Left cardiac atrium (tissue), 4 donors: ENCODE measurements around the gene COPB2. TPM values are rescaled to one million over a fixed set of nuclear protein-coding genes. Genes with fewer than 3 reads are reported as not detected.
"Not testable (repeated sequence)": the region's sequence is repeated elsewhere in the genome, so short reads cannot be mapped to it uniquely, and the experiment has no call there.

ENCODE experiments used
- ATAC-seq, 2 donors: fragments of 200-7000 bp; cut with Tn5 transposase; one replicate each; pipeline ENCODE4 v1.9.1; 2020; ENCODE audit warnings: mild to moderate bottlenecking in 2 of 2, moderate library complexity in 2 of 2
- DNase-seq: peaks from one replicate; pipeline ENCODE4 v3.0.0-alpha.2; 2020
- intact Hi-C, 2 donors: fragments of 100-400 bp; cut with DNase I; formaldehyde crosslinking; loops; one replicate each; pipeline versions ENCODE4 v1.14.1 to v1.15.1; 2022 to 2023
- total RNA-seq, 2 donors: library from RNA; stranded (reverse); fragmentation: NEBNext Ultra II Directional; extraction: Animal tissue kit (Norgen Biotek cat#: 25700); gene quantifications; one replicate each; pipeline ENCODE4 v1.2.1, GENCODE V29; 2021
- donor health status: DM: no; HTN: yes; CAD: no.
- donor health status: DM: no; HTN: yes; CAD: no; lungs with severe emphysema.
- donor health status: DM: yes; HTN: yes; CAD: no.
- donor health status: Dilated cardiomyopathy.

COPB2 gene
- total RNA-seq, 2 donors from 2014 or later = 83.1 to 84.9 TPM

DNA sequence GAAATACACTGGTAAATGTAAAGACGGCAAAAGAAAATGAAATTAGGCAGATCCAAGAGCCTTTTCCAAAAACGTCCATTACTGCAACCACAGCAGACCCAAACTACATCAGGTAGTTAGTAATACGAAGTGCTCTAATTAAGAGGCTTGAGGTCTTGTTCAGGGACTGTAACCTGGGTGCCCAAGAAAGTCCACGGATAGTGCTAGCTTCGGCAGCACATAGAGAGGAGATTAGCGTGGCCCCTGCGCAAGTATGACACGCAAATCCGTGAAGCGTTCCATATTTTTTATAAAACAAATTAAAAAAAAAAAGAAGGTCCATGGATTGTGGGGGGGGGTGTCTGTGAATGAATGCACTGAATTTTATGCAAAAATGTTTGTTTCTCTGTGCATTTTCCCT lies 1.4 kb downstream of the COPB2 start:
- DNase-seq = no peak
- ATAC-seq = no peak
- intact Hi-C loops = no loop called here

DNA sequence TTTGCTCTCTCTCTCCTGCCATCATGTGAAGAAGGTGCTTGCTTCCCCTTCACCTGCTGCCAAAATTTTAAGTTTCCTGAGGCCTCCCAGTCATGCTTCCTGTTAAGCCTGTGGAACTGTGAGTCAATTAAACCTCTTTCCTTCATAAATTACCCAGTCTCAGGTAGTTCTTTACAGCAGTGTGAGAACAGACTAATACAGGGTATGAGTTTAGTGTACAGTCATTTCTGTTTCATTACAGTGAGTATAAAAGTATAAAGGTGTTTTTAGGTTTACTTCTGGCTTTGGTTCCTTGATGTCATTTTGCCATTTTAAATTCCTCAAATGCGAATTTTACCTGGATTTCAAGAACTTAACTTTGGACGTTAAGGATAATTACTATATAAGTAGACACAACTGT lies 7.2 kb downstream of the COPB2 start:
- ATAC-seq = not testable (repeated sequence)
- intact Hi-C loops = loop anchor here in 1 of 2 donors (5.0 kb wide), 1 partner anchor 35 kb away; no protein-coding TSS in a partner anchor

DNA sequence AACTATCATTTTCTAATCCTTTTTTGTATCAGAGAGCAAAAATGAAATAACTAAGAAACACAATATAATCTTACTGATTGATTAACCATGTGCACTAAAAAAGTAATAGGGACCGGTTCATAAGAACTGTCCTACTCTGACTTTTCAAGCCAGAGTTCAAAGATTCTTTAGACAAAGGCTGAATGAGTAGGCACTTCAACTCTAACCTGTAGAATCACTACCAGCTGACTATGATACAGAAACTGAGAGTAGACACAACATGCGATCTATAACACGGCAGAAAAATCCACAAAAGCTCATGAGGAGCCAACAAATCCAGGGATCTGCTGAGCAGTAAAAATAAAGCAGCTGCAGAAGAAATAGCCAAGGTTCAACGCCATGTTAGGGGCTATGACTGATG lies 8.9 kb downstream of the COPB2 start:
- DNase-seq (no peak), ATAC-seq (no peak)
- intact Hi-C loops = loop anchor here in 1 of 2 donors (5.0 kb wide), 1 partner anchor 33 kb away; no protein-coding TSS in a partner anchor

More for the DNA sequence above, 7.2 kb downstream of the COPB2 start:
- not testable (repeated sequence) for DNase-seq

DNA sequence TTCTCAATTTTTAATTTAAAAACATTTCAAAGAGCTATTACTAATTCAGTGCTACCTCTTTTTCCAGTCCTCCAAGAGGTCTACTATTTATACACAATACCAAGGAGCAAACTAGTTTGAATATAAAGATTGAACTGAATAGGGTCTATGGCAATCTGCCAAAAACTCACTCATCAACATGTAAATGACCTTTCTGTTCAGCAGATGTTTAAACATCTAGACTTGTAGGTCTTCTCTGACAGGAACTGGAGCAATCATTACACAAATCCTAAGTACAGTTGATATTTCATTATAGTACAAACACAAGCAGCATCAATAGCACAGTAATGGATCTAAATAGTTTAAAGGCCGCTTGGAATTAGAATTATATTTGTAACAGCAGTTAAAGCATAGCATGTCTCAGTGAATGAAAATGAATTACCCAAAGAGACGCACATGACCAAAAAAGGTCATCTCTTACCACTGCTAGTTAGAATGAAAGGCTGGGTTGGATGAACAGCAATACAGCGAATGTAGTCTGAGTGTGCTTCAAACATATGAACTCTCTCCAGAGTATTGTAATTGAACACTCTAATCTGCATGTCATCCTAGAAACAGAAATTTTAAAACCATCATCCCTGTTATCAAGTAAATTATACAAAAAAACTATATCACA lies 10.7 kb downstream of the COPB2 start:
- intact Hi-C loops = no loop called here
- DNase-seq = no peak
- ATAC-seq = no peak

DNA sequence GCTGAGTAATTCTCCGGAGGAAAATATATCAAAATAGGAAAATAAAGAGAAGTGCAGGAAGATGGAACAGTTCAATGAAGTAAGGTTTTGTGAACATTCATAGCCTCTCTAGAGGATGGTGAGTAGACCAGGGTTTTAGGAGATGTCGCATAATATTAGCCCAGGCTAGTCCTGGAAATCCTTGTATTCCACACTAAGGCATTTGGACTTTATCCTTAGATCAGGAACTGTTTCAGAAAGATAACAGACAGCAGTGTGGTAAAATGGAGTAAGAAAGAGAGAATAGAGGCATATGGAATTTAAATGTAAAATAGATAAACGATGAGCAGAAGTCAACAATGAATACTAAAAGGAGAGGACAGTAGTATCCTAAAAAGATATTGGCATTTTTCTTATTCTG lies 12.1 kb downstream of the COPB2 start:
- intact Hi-C loops = no loop called here

DNA sequence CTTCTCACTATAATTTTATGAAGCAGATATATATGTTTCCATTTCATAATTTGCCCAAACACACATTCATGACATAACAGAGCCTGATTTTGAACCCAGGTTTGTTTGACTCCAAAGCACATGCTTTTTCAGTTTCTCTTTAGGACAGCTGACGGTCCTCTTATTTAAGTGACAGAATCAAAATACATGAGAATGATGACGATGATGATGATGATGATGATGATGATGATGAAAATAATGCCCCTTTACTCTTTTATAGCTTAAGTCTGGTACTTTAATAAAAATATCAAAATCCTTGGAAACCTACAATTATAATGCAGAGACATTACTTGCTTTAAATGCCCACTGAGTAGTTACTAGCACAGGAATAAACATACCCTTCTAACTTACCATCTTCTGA lies 15.3 kb downstream of the COPB2 start:
- intact Hi-C loops = no loop called here
- DNase-seq (no peak), ATAC-seq (no peak)

More for the DNA sequence above, 12.1 kb downstream of the COPB2 start:
- DNase-seq (no peak), ATAC-seq (no peak)

DNA sequence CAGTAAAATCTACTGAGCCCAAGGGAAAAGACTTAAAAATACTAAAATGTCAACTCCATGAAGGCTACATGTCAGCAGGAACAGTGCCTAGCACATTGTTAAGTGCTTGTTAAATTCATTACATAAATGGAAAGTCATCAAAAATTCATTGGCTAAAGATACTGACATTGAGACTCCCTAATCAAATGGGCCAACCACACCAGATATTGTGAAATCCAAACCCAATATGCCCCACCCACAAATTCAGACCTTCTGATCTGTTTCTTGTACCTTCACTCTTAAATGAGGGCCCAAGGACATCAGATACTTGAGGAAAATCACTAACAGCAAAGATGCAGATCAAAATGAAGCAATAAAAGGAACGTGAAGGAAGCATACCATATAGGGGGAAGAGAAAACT lies 24.9 kb downstream of the COPB2 start:
- intact Hi-C loops = no loop called here
- no peak for DNase-seq
- no peak for ATAC-seq

DNA sequence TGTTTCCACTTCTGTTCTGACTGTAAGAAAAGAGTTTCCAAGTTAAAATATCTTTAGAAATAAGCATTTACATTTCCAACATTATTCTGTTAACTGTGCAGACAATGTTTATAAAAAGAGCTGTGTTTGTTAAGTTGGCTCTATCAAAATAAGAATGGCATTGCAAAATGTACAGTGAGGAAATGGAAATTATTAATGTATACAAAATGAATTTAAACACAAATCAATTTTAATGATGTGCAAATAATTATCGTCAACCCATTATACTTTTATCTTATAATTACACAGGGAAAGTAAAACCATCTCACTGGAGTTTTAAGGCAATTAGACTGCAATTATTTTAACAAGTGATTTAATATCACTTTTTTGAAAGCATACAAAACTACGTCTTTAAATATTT lies 28.2 kb downstream of the COPB2 start:
- ATAC-seq (no peak), DNase-seq (no peak)
- intact Hi-C loops = no loop called here

DNA sequence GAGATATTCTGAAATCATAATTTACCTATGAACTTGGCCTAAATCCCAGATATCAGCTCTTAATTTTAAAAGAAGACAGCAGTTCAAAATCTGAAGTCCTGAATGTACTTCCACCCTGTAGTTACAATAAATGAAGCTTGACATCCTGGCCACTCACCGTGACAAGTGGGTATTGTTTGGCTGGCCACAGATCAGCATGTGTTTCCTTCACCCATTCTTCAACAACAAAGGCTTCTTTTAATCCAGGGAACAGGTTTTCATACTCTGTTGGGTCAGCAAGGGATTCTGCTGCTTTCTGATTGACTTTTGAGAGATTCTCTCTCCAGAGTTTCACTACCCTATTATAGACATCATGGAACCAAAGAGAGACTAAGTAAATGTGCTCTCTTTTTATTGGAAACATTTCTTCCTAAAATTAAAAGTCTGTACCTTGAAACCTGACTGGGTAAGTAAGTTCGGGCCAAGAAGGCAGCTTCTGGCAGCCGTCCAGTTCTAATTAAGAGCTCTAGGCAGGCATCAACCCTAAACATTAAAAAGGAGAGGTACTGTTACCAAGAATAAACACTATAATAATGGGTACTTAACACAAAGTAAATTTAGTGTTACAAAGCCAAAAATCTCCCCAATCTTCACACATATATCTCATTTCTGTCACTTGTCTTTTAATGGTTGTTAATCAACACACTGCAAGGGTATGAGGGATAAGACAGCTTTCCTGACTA lies 30.4 kb downstream of the COPB2 start:
- ATAC-seq = no peak
- DNase-seq = no peak
- intact Hi-C loops = no loop called here

DNA sequence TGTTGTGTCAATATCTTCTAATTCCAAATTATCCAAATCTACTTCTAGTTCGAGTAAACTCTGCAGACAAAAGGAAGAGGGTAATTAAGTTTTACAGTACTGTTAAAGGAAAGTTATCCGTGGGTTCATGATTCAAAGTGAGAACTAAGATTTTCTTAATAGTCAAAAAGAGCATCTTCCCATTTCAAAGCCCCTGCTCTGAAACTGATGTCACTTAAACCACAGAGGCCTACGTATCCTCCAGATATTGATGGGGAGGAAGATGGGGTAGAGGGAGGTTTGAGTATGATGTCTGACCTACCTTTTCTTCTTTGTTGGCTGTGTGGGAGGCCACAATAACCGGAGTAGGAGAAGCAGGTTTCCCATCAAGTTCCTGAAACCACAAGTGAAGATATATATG lies 31.5 kb downstream of the COPB2 start:
- intact Hi-C loops = no loop called here
- ATAC-seq (no peak), DNase-seq (no peak)

DNA sequence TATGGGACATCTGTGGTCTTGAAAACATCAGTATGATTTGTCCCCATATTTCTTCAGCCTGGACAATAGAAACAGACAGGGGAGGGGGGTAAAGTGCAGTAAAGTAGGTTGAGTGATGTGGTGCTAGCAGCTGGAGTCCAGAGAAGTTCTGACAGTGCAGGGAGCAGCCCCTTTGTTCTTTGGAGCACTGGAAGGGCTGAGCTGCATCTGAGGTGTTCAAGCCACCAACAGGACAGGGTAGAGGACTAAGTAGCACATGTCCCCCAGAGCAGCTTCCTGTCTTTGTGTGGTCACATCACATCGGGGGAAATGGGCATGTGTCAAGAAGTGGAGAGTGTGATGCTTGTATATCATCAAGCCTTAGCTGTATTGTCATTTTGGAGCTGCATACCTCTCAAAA lies 33.6 kb downstream of the COPB2 start:
- DNase-seq (no peak), ATAC-seq (no peak)
- intact Hi-C loops = no loop called here

DNA sequence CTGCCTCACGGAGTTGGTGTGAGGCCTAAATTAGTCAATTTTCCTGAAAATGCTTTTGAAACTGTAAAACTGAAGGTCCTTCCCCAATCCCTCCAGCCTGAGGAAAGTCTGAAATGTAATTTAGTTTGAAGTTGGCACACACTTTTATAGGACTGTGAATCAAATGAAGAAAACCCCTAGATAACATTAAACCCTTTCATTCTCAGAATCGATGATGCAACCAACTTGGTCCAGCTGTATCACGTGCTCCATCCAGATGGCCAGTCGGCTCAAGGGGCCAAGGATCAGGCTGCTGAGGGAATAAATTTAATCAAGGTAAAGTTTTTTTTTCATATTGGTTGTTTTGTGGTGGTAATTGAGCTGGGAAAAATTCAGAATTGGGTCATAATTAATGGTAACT lies 34.0 kb downstream of the COPB2 start:
- intact Hi-C loops = no loop called here
- DNase-seq = peak; percentile 30
- peak in 1 of 2 donors; percentile 19 for ATAC-seq

DNA sequence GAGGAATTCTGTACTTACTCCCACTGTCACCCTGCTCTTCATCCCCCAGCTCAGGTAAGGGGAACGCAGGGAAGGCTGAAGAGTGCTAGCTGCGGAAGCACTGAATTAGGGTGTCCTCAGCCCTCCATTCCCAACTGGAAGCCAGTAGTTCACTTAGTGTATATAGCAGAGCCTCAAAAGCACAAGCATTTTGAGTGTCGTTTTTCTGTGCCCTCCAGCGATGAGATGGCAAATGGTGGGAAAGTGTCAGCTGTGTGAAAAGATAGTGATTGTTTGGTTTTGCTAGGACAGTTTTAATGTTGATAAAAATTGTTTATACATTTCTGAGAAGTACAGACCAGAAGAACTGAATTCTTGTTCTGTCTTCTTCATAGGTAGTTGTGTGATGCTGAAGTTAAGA lies 34.8 kb downstream of the COPB2 start:
- intact Hi-C loops = no loop called here
- DNase-seq (no peak), ATAC-seq (no peak)

DNA sequence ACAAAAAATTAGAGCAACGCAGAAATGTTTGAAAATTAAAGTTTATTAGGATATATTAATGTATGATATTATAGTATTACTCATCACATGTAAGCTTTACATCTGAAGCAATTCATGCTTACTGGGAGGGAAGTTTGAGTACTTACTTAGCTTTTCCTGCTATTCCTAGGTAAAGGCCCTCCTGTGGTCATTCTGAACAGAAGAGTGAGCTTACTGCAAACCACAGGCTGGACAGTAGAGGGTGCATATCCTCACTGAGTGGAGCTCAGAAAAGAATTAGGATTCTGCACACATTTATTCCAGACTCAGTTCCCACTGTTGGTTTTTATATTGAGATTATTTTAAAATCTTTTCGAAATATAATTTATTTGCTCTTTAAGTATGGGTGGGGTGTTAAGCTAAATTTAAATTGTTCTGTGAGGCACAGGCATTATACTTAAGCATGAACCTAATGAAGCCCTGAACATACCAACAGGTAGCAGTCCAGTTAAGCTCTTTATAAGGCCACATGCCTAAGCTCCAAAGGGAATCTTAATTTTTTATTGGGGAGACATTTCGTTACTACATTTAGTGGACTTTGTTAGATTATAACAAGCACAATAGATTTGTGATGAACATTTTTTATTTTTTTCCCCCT lies 35.4 kb downstream of the COPB2 start:
- ATAC-seq (peak; percentile 53 to 73), DNase-seq (no peak)
- intact Hi-C loops = no loop called here

DNA sequence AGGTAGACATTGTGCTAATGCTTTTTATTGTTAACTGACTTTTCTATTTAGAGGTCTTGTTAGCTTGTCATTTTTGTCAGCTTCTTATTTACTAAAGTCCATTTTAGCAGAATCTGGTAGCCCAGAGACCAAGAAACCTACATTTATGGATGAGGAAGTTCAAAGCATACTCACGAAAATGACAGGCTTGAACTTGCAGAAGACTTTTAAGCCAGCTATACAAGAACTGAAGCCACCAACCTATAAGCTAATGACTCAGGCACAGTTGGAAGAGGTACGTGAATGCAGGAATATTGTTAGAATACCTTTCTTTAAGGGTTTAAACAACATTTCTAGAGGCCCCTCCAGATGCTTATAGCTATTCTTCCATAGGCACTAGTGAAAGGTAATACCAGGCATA lies 42.7 kb downstream of the COPB2 start:
- ATAC-seq (no peak), DNase-seq (no peak)
- intact Hi-C loops = loop anchor here in 1 of 2 donors (5.0 kb wide), 1 partner anchor 36 kb away; no protein-coding TSS in a partner anchor

DNA sequence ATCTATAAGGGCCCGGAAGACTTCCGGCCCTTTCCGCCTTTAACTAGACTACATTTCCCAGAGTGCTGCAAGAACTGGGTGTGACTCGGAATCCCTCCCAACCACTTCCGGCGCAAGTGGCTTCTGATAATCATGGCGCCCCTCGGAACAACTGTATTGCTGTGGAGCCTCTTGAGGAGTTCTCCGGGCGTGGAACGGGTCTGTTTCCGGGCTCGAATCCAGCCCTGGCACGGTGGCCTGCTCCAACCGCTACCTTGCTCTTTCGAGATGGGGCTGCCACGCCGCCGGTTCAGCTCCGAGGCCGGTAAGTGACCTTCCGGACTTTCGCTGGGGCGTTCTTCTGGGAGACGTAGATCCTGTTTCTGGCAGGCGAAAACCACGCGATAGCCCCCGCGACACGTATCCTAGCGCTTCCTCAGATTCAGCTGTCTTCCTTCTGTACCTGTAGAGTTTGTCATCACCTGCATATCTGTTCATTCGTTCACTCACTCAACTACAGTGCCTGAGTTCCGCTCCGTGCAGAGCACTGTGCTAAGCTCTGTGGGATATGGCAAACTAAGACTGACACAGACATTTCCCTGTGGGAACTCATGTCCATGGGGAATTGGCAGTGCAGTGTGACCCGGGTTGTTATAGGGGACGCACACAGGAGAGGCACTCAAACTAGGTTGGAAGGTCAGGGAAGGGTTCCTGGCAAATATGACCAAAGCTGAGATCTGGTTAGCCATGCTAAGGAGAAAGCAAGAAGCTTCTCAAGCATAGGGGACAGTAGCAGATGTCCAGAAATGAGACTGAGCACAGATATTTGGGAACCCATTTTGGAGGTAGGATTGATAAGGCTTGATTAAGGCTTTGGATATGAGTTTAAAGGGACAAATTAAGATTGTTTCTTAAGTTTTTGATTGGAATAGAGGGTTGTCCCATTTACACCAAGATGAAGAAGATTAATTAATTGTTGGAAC lies 45.3 kb downstream of the COPB2 start, which contains the start of gene MRPS22:
MRPS22 (plus strand) TSS at position 126 of the 962 bp plus-strand sequence; CDS start at position 133, 7 bp downstream.
- intact Hi-C loops = no loop called here
- ATAC-seq (peak; percentile 98 to 99), DNase-seq (peak; percentile 85)

DNA sequence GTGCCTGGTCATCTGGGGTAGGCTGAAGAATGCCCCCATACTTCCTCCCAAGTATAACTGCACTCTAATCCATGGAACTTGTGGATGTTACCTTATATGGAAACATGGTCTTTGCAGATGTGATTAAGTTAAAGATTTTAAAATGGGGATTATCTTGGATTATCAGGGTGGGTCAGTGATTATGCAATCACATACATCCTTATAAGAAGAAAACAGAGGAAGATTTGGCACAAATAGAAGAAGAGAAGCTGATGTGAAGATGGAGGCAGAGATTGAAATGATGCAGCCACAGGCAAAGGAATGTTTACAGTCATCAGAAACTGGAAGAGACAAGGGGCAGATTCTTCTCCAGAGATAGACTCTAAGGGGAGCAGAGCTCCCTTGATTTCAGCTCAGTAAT lies 47.4 kb downstream of the COPB2 start:
- intact Hi-C loops = no loop called here

DNA sequence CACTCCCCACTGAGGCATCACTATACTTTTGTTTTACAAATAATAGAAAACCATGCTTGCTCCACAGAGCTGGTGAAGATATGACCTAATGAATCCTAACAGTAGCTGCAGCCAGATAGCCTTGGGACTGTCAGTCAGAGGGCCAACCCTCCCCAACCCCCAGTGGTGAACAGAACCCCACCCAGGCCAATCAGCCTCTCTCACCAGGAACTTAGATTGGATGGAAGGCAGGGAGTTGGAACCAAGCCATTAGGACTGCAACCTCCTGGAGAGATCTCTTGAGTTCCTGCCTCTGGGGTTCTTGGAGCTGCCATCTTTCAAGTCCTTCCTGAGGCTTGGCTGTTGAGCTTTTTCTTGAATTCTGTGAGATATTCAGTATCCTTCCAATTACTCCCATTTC lies 48.7 kb downstream of the COPB2 start:
- no peak for DNase-seq
- intact Hi-C loops = no loop called here
- no peak for ATAC-seq

More for the DNA sequence above, 47.4 kb downstream of the COPB2 start:
- DNase-seq (no peak), ATAC-seq (no peak)
